HepG2 (cell line): ENCODE results near the gene MPI. TPM values are rescaled to one million over a fixed set of nuclear protein-coding genes. Genes with fewer than 3 reads are reported as not detected.

ENCODE experiments used
- ATAC-seq: fragments of 200-7000 bp; cut with Tn5 transposase; 3 replicates; pipeline ENCODE4 v1.9.1; 2020; ENCODE audit warnings: mild to moderate bottlenecking, moderate library complexity
- BruUV-seq: library from RNA; stranded (reverse); fragments of 400-500 nt; replicated peaks from 2 replicates; lab custom pipeline; 2021; lab: Mats Ljungman, UMichigan
- CTCF ChIA-PET: fragments of 300-600 bp; formaldehyde crosslinking; extraction: SDS; loops from one replicate; lab custom pipeline; 2021; ENCODE audit warnings: low total read pairs, inconsistent platforms, low intra/inter-chr PET ratio; lab: Yijun Ruan, JAX
- POLR2A ChIA-PET: fragments of 350-600 bp; sonication (Branson Sonifier 250); formaldehyde crosslinking; loops from one replicate; lab custom pipeline; 2020; ENCODE audit warnings: antibody characterized with exemption, inconsistent platforms; lab: Yijun Ruan, JAX
- DNase-seq: peaks from one replicate; pipeline ENCODE4 v3.0.0-alpha.2; 2015; ENCODE audit warnings: low spot score
- FAIRE-seq: peaks from 3 replicates; lab custom pipeline; 2011; peaks lifted over from hg19 to GRCh38; lab: Jason Lieb, UNC
- H2AFZ ChIP-seq: one replicate; pipeline ENCODE4 v1.6.1; 2011; ENCODE audit warnings: low read length, inconsistent platforms
- H3K27ac ChIP-seq: fragments of 300-600 bp; 3 replicates; pipeline ENCODE4 v1.8.0; 2011; ENCODE audit warnings: mixed run types, mild to moderate bottlenecking, mixed read lengths, low read length, inconsistent platforms; ENCODE audit not compliant: insufficient read depth; ENCODE audit errors: extremely low read length
- H3K27me3 ChIP-seq, 2 experiments: fragments of 200-600 bp in 1 of 2; 2 replicates in 1 of 2; 3 replicates in 1 of 2; pipeline versions ENCODE4 v1.6.0 to v1.8.0; 2011; ENCODE audit warnings: low read length in 2 of 2, mild to moderate bottlenecking in 2 of 2, moderate library complexity in 2 of 2, inconsistent platforms in 1 of 2; ENCODE audit not compliant: insufficient read depth in 2 of 2, control insufficient read depth in 1 of 2
- H3K36me3 ChIP-seq, 2 experiments: fragments of 200-600 bp in 1 of 2; replicated peaks in 1 of 2; 2 replicates in 1 of 2; 3 replicates in 1 of 2; pipeline versions ENCODE4 v1.5.1 to v1.8.0; 2011; ENCODE audit warnings: low read length in 2 of 2, inconsistent platforms in 1 of 2; ENCODE audit not compliant: insufficient read depth in 2 of 2, control insufficient read depth in 1 of 2
- H3K4me1 ChIP-seq: 2 replicates; pipeline ENCODE4 v1.5.1; 2012; ENCODE audit warnings: low read length, inconsistent platforms; ENCODE audit not compliant: insufficient read depth
- H3K4me2 ChIP-seq: 2 replicates; pipeline ENCODE4 v1.6.0; 2011; ENCODE audit warnings: low read depth, low read length, inconsistent platforms
- H3K4me3 ChIP-seq, 3 experiments: fragments of 200-600 bp in 1 of 3; sonication (generic), shearing (Covaris generic) in 1 of 3; replicated peaks in 1 of 3; 2 replicates each; pipeline ENCODE4 v1.5.1; 2011 to 2016; ENCODE audit warnings: low read length in 3 of 3, inconsistent platforms in 2 of 3, low read depth in 2 of 3, mild to moderate bottlenecking in 2 of 3, control low read depth in 1 of 3, mixed read lengths in 1 of 3; ENCODE audit not compliant: insufficient read depth in 1 of 3
- H3K79me2 ChIP-seq: one replicate; pipeline ENCODE4 v1.6.1; 2011; ENCODE audit warnings: low read length, inconsistent platforms; ENCODE audit not compliant: insufficient read depth
- H3K9ac ChIP-seq: 2 replicates; pipeline ENCODE4 v1.6.0; 2011; ENCODE audit warnings: mild to moderate bottlenecking, low read depth, low read length, inconsistent platforms; ENCODE audit not compliant: insufficient read depth
- H3K9me3 ChIP-seq: 2 replicates; pipeline ENCODE4 v1.5.1; 2012; ENCODE audit warnings: mild to moderate bottlenecking, low read length
- H4K20me1 ChIP-seq: 2 replicates; pipeline ENCODE4 v1.6.0; 2011; ENCODE audit warnings: inconsistent platforms, mild to moderate bottlenecking, low read length, moderate library complexity; ENCODE audit not compliant: insufficient read depth
- IRX3 ChIP-seq: sonication (generic); formaldehyde crosslinking; IDR thresholded peaks from 2 replicates; pipeline ENCODE4 v1.8.1; 2023; ENCODE audit warnings: mild to moderate bottlenecking, low read depth, missing genetic modification reagents, borderline replicate concordance
- MIXL1 ChIP-seq: IDR thresholded peaks from 2 replicates; pipeline ENCODE4 v1.6.1; 2016
- TRAFD1 ChIP-seq: sonication (generic); formaldehyde crosslinking; IDR thresholded peaks from 2 replicates; pipeline ENCODE4 v1.5.1; 2020; ENCODE audit warnings: missing genetic modification reagents, mild to moderate bottlenecking, borderline replicate concordance
- XRCC5 ChIP-seq: fragments of 200-400 bp; formaldehyde crosslinking; optimal IDR thresholded peaks from 2 replicates; pipeline ENCODE3; 2017; ENCODE audit warnings: mild to moderate bottlenecking, low read length
- ZNF414 ChIP-seq: sonication (generic); formaldehyde crosslinking; IDR thresholded peaks from 2 replicates; pipeline ENCODE4 v1.5.0; 2020; ENCODE audit warnings: missing genetic modification reagents
- ZNF792 ChIP-seq: IDR thresholded peaks from 2 replicates; pipeline ENCODE4 v1.6.1; 2016
- WGBS: methylation state at CpG from one replicate; pipeline ENCODE4 v1.1.6; 2017; ENCODE audit warnings: low lambda C conversion rate; 5-methylcytosine and 5-hydroxymethylcytosine counted together
- in situ Hi-C: cut with HindIII; loops from 2 replicates; pipeline ENCODE4 v1.10.0; 2017; ENCODE audit warnings: low pct_unique_long_range_greater_than_20kb; ENCODE audit not compliant: extremely low pct_ligation_motif_present
- intact Hi-C: fragments of 100-400 bp; cut with micrococcal nuclease; formaldehyde crosslinking; loops from one replicate; pipeline ENCODE4 v1.10.0; 2022; ENCODE audit not compliant: unreplicated experiment
- polyA plus RNA-seq, 8 experiments: library from polyadenylated mRNA; depleted of rRNA in 3 of 8; stranded (reverse) in 7 of 8; unstranded in 1 of 8; fragments of >200 nt; fragmentation: Illumina TruSeq in 4 of 8; extraction: Trizol in 4 of 8; gene quantifications; 2 replicates each; pipeline versions ENCODE4 v1.2.1 to v1.2.3, GENCODE V29; 2011 to 2016; ENCODE audit warnings: low read depth in 4 of 8, missing spikeins in 1 of 8, mixed read lengths in 1 of 8; ENCODE audit not compliant: insufficient read depth in 1 of 8
- total RNA-seq, 5 experiments: library from RNA; depleted of rRNA; stranded (reverse); fragments of >200 nt; fragmentation: Illumina TruSeq; extraction: Trizol; gene quantifications; 2 replicates each; pipeline ENCODE4 v1.2.3, GENCODE V29; 2016; ENCODE audit warnings: low read depth in 1 of 5
- TF ChIP-seq, protein P1 (sequence below): sonication (generic); formaldehyde crosslinking; conservative IDR thresholded peaks from 2 replicates; pipeline ENCODE4 v1.5.0; 2020; ENCODE audit warnings: missing genetic modification reagents

MPI gene
- total and polyA plus RNA-seq, 2 of the 13 experiments (the other 11 are each of a cell fraction or from before 2014, with no cell fraction given), result 36.9 to 63.5 TPM

- H4K20me1 ChIP-seq, result no peaks in the 10 kb centered on the region
- no TSS peak for BruUV-seq
- peaks cover 0 to 20% of the 10 kb centered on the region in 2 experiments; a peak in 1 of 5 replicates for H3K27me3 ChIP-seq
- H3K4me2 ChIP-seq, result no peak overlapping the region
- POLR2A ChIA-PET, result no interaction called here
- no peak for TF ChIP-seq MIXL1 (CRISPR knock-in tag)
- TF ChIP-seq IRX3 (CRISPR knock-in tag), result no peak
- no peak for TF ChIP-seq TRAFD1
- TF ChIP-seq ZNF414, result no peak
- TF ChIP-seq ZNF792 (CRISPR knock-in tag), result no peak
- TF ChIP-seq, protein P1, sequence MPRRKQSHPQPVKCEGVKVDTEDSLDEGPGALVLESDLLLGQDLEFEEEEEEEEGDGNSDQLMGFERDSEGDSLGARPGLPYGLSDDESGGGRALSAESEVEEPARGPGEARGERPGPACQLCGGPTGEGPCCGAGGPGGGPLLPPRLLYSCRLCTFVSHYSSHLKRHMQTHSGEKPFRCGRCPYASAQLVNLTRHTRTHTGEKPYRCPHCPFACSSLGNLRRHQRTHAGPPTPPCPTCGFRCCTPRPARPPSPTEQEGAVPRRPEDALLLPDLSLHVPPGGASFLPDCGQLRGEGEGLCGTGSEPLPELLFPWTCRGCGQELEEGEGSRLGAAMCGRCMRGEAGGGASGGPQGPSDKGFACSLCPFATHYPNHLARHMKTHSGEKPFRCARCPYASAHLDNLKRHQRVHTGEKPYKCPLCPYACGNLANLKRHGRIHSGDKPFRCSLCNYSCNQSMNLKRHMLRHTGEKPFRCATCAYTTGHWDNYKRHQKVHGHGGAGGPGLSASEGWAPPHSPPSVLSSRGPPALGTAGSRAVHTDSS (CRISPR knock-in tag), result no peak
- no peak for TF ChIP-seq XRCC5
- in situ Hi-C loops, result no loop called here
- peaks cover 6% of the 10 kb centered on the region for H3K4me1 ChIP-seq
- CTCF ChIA-PET, result no interaction called here
- no peaks in the 10 kb centered on the region for H3K9me3 ChIP-seq
- H2AFZ ChIP-seq, result no peak overlapping the region
- FAIRE-seq (no peak), ATAC-seq (no peak), DNase-seq (no peak)
- H3K9ac ChIP-seq, result no peak overlapping the region
- WGBS, result 60% methylated on average over 4 of the region's 4 CpGs
- intact Hi-C loops, result no loop called here
- H3K79me2 ChIP-seq, result no peaks in the 10 kb centered on the region
- no peaks in the 10 kb centered on the region for H3K36me3 ChIP-seq
- no peak overlapping the region for H3K27ac ChIP-seq
- H3K4me3 ChIP-seq, result no peak overlapping the region
These were observed 11.6 kb upstream of the MPI start for GRCh38 chr15:74878273-74878672.
